Fibroblast of peridontal ligament (primary cell): ENCODE results near the gene BIN1.
A peak's percentile ranks its signal among the peaks of the same experiment; 100 is the strongest.

ENCODE experiments used
- DNase-seq: peaks from one replicate; pipeline ENCODE4 v3.0.0-alpha.2; 2010; ENCODE audit errors: extremely low read depth

Gene BIN1

DNA sequence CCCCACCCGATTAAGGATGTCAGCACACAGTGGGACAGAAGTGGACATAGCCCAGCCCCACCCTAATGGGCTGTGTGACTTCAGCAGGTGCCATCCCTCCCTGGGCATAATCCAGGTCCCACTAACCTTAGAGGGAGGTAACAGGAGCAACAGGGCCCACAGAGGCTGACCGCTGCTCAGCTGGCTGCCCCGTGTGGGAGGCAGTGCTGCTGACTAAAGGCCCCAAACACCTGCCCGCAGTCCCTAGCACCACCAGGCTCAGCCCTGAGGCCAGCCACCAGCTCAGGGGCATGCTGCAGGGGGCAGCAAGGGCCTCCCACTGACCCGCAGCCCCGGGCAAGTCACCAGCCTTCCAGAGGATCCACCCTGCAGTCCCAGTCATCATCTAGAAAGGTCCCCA lies 14.6 kb downstream of the BIN1 start:
- DNase-seq: no peak

DNA sequence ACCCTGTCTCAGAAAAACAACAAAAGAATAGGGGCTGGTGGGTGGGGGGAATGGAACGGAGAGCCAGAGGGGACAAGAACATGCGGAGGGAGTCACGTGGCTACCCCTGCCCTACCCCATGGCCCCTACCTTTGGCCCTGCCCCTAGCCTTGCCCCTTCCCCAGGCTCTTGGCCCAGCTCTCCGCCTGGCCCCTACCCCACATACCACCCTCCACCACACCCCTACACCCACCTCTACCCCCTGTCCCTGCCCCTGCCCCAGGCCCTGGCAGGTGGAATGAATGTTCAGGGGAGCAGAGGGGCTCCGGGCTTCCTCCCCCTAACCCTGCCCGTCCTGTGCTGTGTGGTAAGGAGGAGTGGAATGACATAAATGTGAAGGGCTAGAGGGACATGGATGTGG lies 15.1 kb downstream of the BIN1 start:
- no peak for DNase-seq

DNA sequence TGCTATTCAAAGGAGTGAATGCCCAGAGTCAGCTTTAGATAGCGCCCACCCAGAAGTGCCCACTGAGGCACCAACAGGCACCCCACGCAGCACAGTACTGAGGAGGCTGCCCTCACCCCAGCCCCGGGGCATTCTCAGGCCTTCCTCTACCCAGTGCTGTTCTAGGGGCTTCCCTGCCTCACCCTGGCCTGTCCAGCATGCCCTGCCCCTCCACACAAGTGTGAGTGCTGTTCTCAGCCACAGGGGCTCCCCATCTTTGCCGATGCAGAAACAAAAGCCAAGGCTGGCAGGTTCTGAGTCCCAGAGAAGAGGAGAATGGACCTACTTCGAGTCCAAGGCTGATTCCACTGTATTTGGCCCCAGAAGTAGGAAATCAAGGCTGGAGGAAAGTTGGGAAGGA lies 15.8 kb downstream of the BIN1 start:
- DNase-seq: no peak

DNA sequence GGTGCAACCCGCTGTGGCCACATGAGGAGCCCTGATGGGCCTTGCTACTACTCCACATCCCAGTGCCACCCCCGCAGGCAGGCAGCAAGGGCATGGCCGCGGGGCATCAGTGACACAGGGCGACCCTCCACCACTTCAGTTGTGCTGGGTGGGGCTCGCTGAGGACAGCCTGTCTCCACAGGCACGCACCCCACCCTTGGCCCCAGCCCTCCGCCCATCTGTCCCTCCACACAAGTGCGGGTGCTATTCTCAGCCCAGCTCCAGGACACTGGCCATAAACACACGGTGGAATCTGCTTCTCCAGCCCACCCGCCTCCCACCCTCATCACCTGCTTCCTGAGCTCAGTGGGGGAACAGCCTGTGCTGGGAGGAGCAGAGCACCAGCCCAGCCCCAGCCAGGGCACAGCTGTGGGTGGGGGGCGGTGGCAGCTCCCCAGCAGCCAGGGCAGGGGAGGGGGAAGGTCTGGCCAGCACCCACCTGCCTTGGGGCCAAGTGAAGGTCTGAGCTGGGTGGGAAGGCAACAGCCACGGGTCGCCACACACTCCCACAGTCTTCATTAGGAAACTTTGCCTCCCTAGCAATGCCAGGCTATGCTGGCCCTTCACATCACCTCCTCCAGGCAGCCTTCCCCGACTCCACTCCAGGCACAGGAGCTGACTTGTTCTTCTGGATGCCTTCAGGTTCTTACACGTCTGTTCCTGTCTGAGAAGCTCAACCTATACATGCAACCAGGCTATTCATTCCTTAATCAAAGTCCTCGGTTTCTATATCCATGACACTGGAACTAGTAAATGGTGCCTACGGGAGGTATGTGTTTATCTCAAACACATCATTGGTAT lies 16.5 kb downstream of the BIN1 start:
- no peak for DNase-seq

DNA sequence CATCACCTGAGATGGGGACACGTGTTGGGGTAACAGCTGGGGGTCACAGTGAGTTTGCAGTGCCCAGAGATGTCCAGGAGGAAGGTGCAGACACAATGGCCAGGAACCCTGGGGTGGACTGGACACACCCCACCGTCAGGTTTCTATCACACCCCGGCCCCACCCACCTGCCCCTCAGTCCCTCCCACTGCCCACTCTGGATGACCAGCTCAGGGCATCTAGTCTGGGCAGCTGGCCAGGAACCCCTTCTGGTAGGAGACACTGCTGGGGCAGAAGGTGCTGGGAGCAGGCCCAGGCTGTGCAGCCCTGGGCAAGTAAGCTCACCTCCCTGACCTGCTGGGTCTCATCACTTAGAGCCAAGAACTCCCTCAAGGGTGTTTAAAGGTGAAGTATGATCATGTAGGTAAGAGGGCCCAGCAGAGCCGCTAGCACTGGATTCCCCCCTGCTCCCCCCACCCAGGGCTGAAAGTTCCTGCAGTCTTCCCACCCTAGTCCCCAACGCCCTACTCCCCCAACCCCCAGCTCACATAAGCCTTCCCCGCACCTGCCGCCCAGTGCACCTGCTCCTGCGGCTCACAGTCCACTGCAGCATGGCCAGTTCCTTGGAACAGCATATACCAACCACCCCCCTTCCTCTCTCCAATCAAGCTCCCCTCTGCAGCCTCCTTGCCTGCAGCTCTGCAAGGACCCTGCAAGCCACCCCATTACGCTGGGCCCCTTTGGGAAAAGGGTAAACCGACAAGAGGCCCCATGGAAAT lies 17.3 kb downstream of the BIN1 start:
- DNase-seq: no peak

DNA sequence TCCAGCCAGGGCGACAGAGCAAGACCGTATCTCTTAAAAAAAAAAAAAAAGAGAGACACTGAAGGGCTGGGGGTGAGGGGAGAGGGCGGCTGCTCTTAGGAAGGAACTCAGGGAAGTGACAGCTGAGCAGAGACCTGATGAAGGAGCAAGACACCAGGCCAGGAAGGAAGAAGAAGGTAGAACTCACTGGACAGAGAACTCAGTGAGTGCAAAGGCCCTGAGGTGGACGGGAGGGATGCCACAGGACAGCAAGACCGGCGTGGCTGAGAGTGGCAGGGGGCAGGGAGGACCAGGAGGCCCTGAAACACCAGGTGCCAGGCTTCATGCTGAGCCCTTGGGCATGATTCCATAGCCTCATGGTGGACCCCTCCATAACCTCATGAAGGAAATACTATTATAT lies 18.2 kb downstream of the BIN1 start:
- DNase-seq: no peak

DNA sequence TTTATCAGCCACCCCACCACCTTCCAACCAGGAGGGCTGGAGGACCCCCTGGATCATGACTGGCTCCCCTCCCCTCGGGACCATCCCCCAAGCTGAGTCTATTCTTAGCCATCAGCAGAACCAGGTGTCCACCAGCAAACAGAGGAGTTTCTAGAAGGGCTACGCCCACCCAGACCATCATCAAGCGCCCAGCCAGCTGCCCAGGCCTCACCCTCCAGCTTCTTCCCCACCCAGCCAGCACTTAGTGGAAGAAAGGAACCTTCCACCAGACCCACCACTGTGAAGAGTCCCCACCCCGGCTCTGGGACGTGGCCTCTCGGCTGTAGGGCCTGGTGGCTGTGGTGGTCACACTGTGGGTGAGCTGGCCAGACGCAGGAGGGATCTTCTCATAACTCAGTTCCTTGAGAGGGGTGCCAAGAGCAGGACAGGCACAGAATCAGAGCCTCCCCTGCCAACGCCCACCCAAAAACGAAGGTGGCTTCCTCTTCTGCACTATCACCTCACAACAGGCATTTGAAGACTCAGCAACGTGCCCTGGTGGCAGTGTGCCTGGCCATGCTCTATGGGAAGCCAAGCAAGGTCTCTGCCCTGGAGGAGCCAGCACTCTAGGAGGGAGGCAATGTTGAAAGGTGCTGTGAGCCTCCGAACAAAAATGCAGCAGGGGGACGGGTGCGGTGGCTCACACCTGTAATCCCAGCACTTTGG lies 19.0 kb downstream of the BIN1 start:
- no peak for DNase-seq

DNA sequence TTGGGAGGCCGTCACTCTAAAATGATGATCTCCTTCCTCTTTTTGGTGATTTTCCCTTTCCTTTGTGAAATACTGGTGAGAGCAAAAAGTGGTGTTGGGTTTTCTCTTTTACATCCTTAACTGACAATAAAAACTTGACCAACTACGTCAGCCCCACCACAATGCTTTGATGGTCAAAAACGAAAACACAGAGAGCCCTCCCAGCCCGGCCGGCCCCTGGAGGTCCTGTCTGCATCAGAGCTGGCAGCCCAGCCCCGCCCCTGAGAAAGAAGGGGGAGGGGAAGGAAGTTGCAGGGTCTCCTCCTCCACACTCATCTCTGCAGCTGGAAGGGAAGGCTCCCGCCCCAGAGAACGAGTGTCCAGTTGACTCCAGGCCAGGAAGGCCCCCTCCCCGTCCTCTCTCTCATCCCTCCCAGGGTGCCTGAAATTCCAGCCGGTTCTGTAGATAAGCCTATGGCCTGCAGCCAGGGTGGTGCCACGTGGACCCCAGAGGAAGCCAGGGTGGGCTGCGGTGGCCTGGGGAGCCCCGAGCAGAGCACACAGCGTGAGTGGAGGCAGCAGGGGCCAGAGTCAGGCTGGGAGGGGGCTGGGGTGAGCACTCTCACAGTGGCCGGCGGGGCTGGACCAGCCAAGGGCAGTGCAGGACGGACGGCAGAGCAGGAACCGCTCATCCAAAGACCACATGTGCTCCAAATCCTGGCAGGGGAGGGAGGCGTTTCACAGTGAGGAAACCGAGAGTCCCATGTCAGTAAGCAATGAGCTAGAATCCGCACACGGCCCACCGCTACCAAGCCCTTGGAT lies 19.8 kb downstream of the BIN1 start:
- peak; percentile 79 for DNase-seq

DNA sequence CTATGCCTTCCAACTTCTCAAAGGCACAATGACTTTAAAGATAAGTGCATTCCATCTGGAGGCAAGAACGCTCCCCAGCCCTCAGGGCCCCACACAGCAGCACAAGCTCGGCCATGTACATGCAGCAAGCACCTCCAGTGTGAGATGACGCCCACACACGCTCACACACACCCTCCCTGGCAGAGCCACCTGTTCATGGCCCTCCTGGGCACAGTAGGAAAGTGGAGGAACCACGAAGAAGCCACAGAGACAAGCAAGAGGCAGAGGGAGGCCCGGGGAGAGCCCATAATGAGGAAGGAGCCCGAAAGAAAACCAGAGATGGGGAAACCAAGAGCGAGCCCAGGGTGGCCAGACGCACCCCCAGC lies 21.7 kb downstream of the BIN1 start:
- no peak for DNase-seq

DNA sequence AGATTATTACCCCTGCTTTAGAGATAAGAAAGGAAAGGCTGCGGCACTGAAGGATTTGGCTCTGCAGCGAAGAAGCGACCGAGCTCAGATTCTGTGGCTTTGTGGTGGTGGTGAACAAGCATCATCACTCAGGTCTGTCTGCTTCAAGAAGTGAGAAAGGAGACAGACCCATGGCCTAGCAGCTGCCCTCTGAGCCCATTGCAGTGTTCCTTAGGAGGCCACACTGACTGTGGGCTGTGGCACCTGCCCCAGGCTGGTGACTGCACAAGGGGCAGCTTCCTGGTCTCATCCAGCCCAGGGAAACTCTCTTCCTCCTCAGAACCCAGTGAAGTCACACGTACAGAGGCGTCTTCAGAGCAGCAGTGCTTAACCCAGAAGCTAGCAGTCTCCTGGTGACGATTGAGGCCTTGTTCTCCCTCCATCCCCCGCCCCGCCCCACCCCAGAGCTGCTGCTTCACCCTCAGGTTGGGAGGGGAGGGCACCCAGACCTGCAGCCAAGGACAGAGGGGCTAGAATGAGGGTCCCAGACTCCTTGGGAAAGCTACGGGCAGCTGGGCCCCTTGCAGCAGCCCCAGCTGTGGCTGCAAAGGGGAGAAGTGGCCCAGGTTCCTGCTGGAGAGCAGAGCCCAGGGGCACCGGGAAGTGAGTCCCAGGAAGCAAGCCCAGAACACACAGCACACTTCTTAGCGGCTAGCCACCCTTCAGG lies 22.2 kb downstream of the BIN1 start:
- DNase-seq: no peak

DNA sequence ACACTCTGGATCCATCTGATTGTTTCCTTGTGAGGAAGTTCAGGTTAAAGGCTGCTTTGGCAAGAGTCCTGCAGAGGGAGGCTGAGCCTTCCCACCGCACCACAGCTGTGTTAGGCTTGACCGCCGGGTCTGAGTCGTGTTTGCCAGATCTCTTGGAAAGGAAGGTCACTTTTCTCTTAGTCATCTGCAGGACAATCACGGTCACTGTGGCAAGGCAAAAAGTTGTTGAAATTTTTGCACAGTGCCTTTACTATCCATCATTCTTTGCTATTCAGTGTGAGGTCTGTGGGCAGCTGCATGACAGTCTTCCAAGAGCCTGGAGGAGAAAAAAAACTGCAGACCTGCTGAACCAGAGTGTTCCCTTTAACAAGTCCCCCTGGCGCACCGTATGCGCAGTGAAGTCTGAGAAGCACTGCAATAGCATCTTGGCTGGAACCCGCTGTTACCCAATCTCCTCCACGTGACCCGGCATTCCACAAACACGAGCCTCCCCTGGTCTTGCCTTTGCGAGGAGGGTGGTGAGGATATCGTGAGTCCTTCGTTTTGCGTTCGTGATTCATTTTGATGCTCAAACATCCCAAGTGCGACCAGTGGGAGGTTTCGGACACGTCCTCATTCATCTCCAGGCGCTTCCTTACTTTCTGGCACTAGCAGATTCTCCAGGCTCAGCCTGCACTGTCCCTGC lies 23.0 kb downstream of the BIN1 start:
- DNase-seq: peak; percentile 84

DNA sequence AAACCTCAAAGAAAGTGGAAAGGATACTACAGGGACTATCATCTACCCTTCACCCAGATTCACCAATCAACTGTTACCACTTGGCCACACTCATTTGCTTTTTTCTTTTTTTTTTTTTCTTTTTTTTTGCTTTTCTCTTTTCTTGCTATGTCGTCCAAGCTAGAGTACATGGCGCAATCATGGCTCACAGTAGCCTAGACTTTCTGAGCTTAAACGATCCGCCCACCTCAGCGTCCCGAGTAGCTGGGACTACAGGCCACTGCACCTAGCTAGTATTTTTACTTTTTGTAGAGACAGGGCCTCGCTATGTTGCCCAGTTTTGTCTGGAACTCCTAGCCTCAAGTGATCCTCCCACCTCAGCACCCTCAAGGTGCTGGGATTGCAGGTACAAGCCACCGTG lies 24.0 kb downstream of the BIN1 start:
- no peak for DNase-seq

DNA sequence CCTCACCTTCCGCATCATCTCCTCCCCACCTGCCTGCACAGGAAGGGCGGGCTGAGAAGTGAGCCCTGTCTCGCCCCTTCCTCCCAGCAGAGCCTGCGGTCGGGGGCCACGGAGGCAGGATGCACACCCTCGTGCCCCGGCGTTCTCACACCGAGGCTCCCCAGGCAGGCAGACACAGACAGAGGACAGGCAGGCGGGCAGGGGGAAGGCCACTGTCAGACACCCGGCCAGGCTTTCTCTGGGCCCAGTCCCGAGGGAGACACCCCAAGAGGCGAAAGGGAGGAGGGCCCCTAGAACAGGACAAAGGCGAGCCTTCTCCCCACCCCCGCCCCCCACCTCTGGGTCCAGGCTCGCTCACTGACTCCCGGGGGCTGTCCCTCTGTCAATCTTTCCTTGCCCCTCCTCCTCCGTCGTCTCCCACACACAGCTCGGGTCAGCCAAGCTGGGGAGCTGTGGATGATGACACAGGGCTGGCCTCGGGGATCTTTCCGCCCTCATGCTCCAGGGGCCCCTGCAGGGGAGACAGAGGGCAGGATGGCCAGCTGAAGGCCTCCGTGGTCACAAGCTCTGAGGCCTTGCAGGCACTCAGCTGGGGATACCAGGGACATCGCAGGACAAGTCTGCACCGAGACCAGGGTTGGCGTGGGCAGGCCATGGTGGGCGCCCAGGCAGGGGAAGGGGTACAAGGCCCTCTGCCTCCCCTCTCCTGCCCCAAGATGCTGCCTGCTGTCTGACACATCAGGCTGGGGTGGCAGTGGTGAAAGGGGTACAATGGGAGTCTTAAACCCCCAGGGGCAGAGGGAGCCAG lies 24.9 kb downstream of the BIN1 start:
- no peak for DNase-seq

DNA sequence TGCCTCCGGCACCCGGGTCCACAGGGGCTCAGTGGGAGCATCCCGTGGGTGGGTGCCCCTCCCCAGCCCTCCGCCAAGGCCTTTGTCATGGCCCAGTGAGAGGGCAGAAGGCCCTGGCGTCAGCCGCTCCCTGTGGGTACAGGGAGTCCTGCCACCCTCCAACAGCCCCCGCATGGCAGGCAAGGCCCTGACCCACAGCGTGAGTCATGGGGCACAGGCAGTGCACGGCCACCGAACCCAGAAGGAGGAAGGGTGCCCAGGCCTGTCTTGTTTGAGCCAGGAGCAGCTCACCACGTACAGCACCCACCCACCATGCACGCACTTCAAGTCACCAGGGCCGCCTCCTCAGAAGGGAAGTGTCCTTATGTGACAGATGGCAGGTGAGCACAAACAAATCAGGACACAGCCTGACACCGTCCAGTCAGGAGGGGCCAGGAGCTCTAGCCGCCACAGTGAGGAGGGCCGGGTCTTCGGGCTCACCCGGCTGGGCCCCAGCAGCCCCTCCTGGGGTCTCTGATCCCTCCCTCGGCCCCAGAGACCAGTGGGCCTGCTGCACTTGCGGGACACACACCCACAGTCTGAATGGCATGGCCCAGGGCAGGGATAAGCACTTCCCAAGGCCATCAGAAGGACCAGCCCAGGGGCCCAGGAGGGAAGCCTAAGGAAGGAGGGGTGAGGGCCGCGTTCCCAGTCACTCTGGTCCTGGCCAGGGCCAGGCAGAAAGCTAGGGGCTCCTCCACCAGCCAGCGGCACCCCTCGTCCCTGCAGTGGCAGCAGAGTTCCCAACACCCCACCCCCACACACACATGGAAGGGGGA lies 25.8 kb downstream of the BIN1 start:
- no peak for DNase-seq

DNA sequence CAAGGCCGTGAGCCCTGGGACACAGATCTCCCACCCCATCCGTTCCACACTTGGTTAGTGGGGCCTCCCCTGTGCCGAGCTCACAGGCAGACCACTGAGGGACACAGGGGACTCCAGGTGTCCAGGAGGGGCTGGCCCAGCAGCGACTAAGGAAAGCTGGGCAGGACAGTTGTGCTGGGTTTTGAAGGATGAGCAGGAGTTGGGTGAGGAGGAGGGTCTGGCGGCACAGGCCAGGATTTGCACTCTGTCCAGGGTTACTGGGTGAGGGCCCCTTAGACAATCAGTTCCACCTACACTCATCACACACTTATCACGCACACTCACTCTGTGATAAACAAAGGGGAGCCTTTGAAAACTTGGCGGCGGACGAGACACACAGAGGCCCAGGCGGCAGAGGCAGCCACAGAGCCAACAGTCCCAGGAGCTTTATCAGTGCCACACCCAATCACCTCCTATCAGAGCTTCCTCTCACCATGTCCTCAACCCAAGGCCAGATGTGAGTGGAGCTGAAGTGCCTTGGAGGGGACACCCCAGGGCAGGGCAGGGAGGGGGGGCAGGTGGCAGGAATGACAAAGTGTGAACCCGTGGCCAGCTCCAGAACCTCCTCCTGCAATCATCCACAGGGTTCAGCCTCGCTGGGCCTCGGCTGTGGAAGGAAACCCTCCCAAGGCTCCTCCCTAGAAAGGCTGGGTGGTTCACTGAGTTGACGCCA lies 26.6 kb downstream of the BIN1 start:
- DNase-seq: no peak

DNA sequence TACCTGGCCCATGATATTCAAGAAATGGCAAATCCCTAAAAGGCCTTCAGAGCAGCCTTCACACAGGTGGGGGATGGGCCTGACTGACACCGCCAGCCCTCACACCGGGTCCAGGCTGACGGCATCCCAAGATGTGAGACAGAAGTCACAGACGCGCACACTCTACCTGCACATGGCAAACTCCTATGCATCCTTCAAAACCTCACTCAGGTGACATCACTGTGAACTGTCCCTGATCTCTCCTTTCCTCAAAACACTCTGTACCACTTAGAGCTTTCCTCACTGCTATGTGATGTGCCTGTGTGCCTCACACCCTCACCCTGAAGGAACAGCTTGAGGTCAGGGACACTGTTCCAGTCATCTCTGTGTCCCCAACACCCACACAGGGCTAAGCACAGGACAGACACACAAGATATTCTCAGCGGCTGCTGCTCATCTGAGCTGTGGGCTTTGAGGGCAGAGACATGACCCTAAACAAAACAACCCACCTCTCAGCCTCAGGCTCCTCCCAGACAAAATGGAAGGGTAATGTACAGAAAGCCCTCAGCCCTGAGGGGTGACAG lies 27.5 kb downstream of the BIN1 start:
- DNase-seq: no peak

DNA sequence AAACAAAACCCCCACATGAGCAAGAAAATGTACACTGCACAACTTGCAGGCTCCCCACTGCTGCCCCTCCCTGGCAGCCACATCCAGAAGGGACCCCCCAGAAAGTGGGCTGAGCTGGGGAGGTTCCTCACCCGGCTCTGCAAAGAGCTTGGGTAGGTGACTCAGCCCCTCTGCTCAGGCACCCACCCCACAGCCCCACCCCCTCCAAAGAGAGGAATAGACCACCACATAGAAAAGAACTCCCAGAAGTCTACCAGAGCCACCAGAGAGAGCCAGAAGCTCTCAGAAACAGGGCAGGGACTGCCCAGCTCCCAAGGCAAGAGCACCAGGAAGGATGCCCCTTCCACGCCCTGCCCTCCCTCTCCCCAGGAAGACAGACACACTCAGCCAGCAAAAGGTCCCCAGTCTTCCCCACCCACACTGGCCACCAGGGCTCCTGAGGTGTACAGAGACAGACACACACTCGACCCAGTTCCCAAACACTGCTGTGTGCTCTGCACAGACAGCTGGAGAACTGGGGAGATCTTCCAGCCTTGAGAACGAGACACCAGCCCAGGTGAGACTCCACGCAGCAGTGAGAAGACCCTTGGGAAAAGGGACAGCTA lies 28.2 kb downstream of the BIN1 start:
- no peak for DNase-seq

DNA sequence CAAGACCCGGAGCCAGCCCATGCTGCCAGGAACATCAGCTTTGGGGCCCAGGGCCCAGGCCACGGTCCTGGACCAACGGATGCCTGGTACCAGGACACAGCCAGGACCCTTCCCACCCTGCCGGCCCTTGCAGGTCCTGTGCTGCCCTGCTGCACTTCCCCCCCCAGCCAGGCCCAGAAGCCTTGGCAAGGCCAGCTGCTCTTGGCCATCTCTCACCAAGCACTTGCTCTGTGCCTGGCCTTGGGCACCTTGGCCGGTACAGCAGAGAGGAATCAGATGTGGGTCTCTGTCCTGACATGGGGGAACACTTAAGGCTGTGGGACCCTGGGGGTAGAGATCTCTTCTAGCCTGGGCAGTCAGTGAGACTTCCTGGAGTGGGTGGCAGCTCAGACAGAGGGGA lies 28.9 kb downstream of the BIN1 start:
- DNase-seq: no peak
